ENCODE results near the gene MVB12B.

MVB12B gene

GRCh38 chr9:126335837-126336735 lies 9.5 kb downstream of the MVB12B start:
- no peak overlapping the region for H3K4me3 ChIP-seq (ENCODE audit: control insufficient read depth, low read depth, low read length)
- no peak for DNase-seq (ENCODE audit: low read depth)
- TF ChIP-seq, protein P1, sequence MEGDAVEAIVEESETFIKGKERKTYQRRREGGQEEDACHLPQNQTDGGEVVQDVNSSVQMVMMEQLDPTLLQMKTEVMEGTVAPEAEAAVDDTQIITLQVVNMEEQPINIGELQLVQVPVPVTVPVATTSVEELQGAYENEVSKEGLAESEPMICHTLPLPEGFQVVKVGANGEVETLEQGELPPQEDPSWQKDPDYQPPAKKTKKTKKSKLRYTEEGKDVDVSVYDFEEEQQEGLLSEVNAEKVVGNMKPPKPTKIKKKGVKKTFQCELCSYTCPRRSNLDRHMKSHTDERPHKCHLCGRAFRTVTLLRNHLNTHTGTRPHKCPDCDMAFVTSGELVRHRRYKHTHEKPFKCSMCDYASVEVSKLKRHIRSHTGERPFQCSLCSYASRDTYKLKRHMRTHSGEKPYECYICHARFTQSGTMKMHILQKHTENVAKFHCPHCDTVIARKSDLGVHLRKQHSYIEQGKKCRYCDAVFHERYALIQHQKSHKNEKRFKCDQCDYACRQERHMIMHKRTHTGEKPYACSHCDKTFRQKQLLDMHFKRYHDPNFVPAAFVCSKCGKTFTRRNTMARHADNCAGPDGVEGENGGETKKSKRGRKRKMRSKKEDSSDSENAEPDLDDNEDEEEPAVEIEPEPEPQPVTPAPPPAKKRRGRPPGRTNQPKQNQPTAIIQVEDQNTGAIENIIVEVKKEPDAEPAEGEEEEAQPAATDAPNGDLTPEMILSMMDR (conservative IDR thresholded peaks at IDR 0.05; ENCODE audit: control insufficient read depth, insufficient read depth, low read depth, low read length) = no peak

- TF ChIP-seq, protein P1 (conservative IDR thresholded peaks at IDR 0.05; ENCODE audit: control insufficient read depth, insufficient read depth, low read depth, low read length) = no peak
- DNase-seq (ENCODE audit: low read depth) = no peak
- H3K4me3 ChIP-seq (ENCODE audit: control insufficient read depth, low read depth, low read length) = no peak overlapping the region
These were observed 10.2 kb downstream of the MVB12B start for GRCh38 chr9:126336736-126337325.

GRCh38 chr9:126337729-126338372 lies 11.2 kb downstream of the MVB12B start:
- H3K4me3 ChIP-seq (ENCODE audit: control insufficient read depth, low read depth, low read length) = no peak overlapping the region
- TF ChIP-seq, protein P1 (conservative IDR thresholded peaks at IDR 0.05; ENCODE audit: control insufficient read depth, insufficient read depth, low read depth, low read length) = no peak
- DNase-seq (ENCODE audit: low read depth) = no peak

GRCh38 chr9:126338945-126339344 lies 12.3 kb downstream of the MVB12B start:
- TF ChIP-seq, protein P1 (conservative IDR thresholded peaks at IDR 0.05; ENCODE audit: control insufficient read depth, insufficient read depth, low read depth, low read length) = no peak
- H3K4me3 ChIP-seq (ENCODE audit: control insufficient read depth, low read depth, low read length) = no peak overlapping the region
- no peak for DNase-seq (ENCODE audit: low read depth)

- no peak for DNase-seq (ENCODE audit: low read depth)
- H3K4me3 ChIP-seq (ENCODE audit: control insufficient read depth, low read depth, low read length) = no peak overlapping the region
- TF ChIP-seq, protein P1 (conservative IDR thresholded peaks at IDR 0.05; ENCODE audit: control insufficient read depth, insufficient read depth, low read depth, low read length) = no peak
These were observed 14.8 kb downstream of the MVB12B start for GRCh38 chr9:126341426-126341825.

GRCh38 chr9:126341902-126342301 lies 15.3 kb downstream of the MVB12B start:
- H3K4me3 ChIP-seq (ENCODE audit: control insufficient read depth, low read depth, low read length) = no peak overlapping the region
- no peak for DNase-seq (ENCODE audit: low read depth)
- TF ChIP-seq, protein P1 (conservative IDR thresholded peaks at IDR 0.05; ENCODE audit: control insufficient read depth, insufficient read depth, low read depth, low read length) = no peak

All from fibroblast of mammary gland (primary cell).